ENCODE data around the gene ZNF778. TPM values are rescaled to one million over a fixed set of nuclear protein-coding genes. Genes with fewer than 3 reads are reported as not detected.

Gene ZNF778
- total and polyA plus RNA-seq, 10 of the 15 experiments (the other 5 are each of a cell fraction or from before 2014, with no cell fraction given), result 0.20 to 9.7 (median 4.1) TPM

- FAIRE-seq, result no peak
- POLR2A ChIA-PET, result no interaction called here
- Histone ChIP-seq H3K4me3 (no peak overlapping the region), H3K79me2 (ENCODE audit: control insufficient read depth, insufficient read depth, low read length) (no peaks in the 10 kb centered on the region), H4K20me1 (ENCODE audit: control insufficient read depth, insufficient read depth) (no peaks in the 10 kb centered on the region), H3K9ac (ENCODE audit: control insufficient read depth, insufficient read depth, low read length) (no peak overlapping the region), H2AFZ (ENCODE audit: control insufficient read depth, low read depth, low read length) (no peak overlapping the region), H3K4me2 (ENCODE audit: control insufficient read depth, insufficient read depth) (no peak overlapping the region), H3K4me1 (ENCODE audit: control insufficient read depth, insufficient read depth, low read length) (no peaks in the 10 kb centered on the region), H3K27ac (ENCODE audit: control insufficient read depth, insufficient read depth) (no peak overlapping the region), H3K36me3 (ENCODE audit: control insufficient read depth in 2 of 2, insufficient read depth in 2 of 2, low read length in 1 of 2) (no peaks in the 10 kb centered on the region), H3K27me3 (replicated peaks in 1 of 2; ENCODE audit: control insufficient read depth in 2 of 2, insufficient read depth in 2 of 2, low read length in 1 of 2) (no peaks in the 10 kb centered on the region), H3K9me3 (replicated peaks; ENCODE audit: control insufficient read depth, insufficient read depth, low read length) (no peaks in the 10 kb centered on the region)
- RAD21 ChIA-PET (ENCODE audit: unreplicated experiment), result no interaction called here
- TF ChIP-seq SREBF1 (IDR thresholded peaks at IDR 0.05; ENCODE audit: low read length) (no peak), ZBTB40 (IDR thresholded peaks at IDR 0.05; ENCODE audit: borderline replicate concordance) (no peak), CREM (IDR thresholded peaks at IDR 0.05; ENCODE audit: low read depth) (no peak)
- CTCF ChIA-PET, result no interaction called here
- no peak for ATAC-seq
- in situ Hi-C loops (cut with MboI), result no loop called here
- 70% methylated on average over 9 of the region's 9 CpGs for WGBS (ENCODE audit: insufficient coverage, insufficient replicate concordance, low lambda C conversion rate, missing lambda C conversion rate)
- intact Hi-C loops (cut with micrococcal nuclease; ENCODE audit: unreplicated experiment), result no loop called here
- no TSS peak for BruUV-seq (replicated peaks)
- SMC1A ChIA-PET (ENCODE audit: uncharacterized antibody, unreplicated experiment), result no interaction called here
- no peak for DNase-seq (ENCODE audit: low read depth, low spot score)
Observed at GRCh38 chr16:89184677-89184932, 32.9 kb upstream of the ZNF778 start.

Data from GM12878 (cell line).